ENCODE measurements around the gene FHOD1. TPM values are rescaled to one million over a fixed set of nuclear protein-coding genes. Genes with fewer than 3 reads are reported as not detected.

The FHOD1 gene
- total RNA-seq, 1 donor from 2014 or later, result 50.4 TPM

GRCh38 chr16:67184453-67184994, 62.8 kb downstream of the FHOD1 start:
- peaks cover 8% of the 10 kb centered on the region for H3K27me3 Mint-ChIP-seq
- H3K9me3 Mint-ChIP-seq, result no peaks in the 10 kb centered on the region
- ChIA-PET CTCF (interaction anchor here (0.7 to 2.1 kb wide), 9 partner anchors 8 to 230 kb away, joined by 3 to 15 read pairs (median 10); partner anchors contain the start of genes FBXL8 and TRADD), POLR2A (interaction anchor here (1.0 to 1.3 kb wide), 4 partner anchors 8 to 167 kb away, joined by 4 to 6 read pairs (median 4); partner anchors contain the start of genes E2F4, FBXL8, TMEM208 and TRADD)
- no peak overlapping the region for H3K27ac Mint-ChIP-seq
- ATAC-seq (ENCODE audit: low read depth) (no peak), DNase-seq (no peak)
- intact Hi-C loops (cut with micrococcal nuclease), result no loop called here
- H3K4me3 Mint-ChIP-seq, result peak overlapping the region; percentile 85
- no peaks in the 10 kb centered on the region for H3K36me3 Mint-ChIP-seq (ENCODE audit: low read depth)
- H3K4me1 Mint-ChIP-seq, result peaks cover 14% of the 10 kb centered on the region
- no peak for TF ChIP-seq CTCF (IDR thresholded peaks at IDR 0.05)

GRCh38 chr16:67183627-67184452, 63.4 kb downstream of the FHOD1 start, which contains the start of gene MATCAP1:
Gene MATCAP1, minus strand, starts transcription at chr16:67183963. Its CDS starts 3,353 bp downstream, at chr16:67180610.
- H3K27me3 Mint-ChIP-seq, result peaks cover 11% of the 10 kb centered on the region
- intact Hi-C loops (cut with micrococcal nuclease), result loop anchor here (1.0 to 2.0 kb wide), 5 partner anchors 8 to 155 kb away; partner anchors contain the start of genes CBFB, E2F4, FHOD1 and TMEM208
- H3K27ac Mint-ChIP-seq, result no peak within 1 kb of the TSS
- ChIA-PET CTCF (interaction anchor here (1.3 to 2.1 kb wide), 5 partner anchors 14 to 206 kb away, joined by 3 to 15 read pairs (median 10); partner anchors contain the start of genes FBXL8 and TRADD), POLR2A (interaction anchor here (0.6 to 1.8 kb wide), 7 partner anchors 8 to 156 kb away, joined by 3 to 19 read pairs (median 4); partner anchors contain the start of gene E2F4)
- H3K36me3 Mint-ChIP-seq (ENCODE audit: low read depth), result no peaks in the 10 kb centered on the region
- H3K4me1 Mint-ChIP-seq, result peaks cover 14% of the 10 kb centered on the region
- no peak for TF ChIP-seq CTCF (IDR thresholded peaks at IDR 0.05)
- H3K9me3 Mint-ChIP-seq, result no peaks in the 10 kb centered on the region
- H3K4me3 Mint-ChIP-seq, result peak within 1 kb of the TSS; percentile 85
- DNase-seq (peak; percentile 94), ATAC-seq (ENCODE audit: low read depth) (peak; percentile 96)

GRCh38 chr16:67183284-67183626, 64.0 kb downstream of the FHOD1 start:
- intact Hi-C loops (cut with micrococcal nuclease), result loop anchor here (1.0 to 2.0 kb wide), 5 partner anchors 9 to 154 kb away; partner anchors contain the start of genes CBFB, E2F4, FHOD1 and TMEM208
- DNase-seq (no peak), ATAC-seq (ENCODE audit: low read depth) (no peak)
- Mint-ChIP-seq H3K36me3 (ENCODE audit: low read depth) (no peaks in the 10 kb centered on the region), H3K27me3 (peaks cover 14% of the 10 kb centered on the region), H3K9me3 (no peaks in the 10 kb centered on the region), H3K4me3 (no peak overlapping the region), H3K27ac (no peak overlapping the region), H3K4me1 (peaks cover 14% of the 10 kb centered on the region)
- ChIA-PET CTCF (interaction anchor here (1.3 kb wide), 1 partner anchor 15 kb away, joined by 3 read pairs; no protein-coding TSS in a partner anchor), POLR2A (interaction anchor here (0.6 to 1.8 kb wide), 6 partner anchors 20 to 155 kb away, joined by 3 to 19 read pairs (median 4); no protein-coding TSS in a partner anchor)
- TF ChIP-seq CTCF (IDR thresholded peaks at IDR 0.05), result no peak

DNA sequence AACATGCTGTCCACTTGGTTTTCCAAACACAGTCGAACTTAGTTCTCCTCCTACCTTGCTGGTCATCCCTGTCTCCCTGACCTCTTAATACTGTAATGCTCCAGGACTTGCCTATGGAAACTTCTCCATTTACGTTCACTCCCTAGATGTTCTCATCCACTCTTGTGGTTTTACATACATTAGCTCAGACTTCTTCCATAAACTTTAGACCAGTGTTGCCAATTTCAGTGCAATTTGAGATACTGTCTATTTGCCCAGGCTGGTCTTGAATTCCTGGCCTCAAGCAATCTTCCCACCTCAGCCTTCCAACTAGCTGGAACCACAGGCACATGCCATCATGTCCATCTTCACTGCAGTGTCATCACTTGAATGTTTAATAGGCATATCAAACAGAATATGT, 65.0 kb downstream of the FHOD1 start:
- no peak for TF ChIP-seq CTCF (IDR thresholded peaks at IDR 0.05)
- Mint-ChIP-seq H3K9me3 (no peaks in the 10 kb centered on the region), H3K4me3 (no peak overlapping the region), H3K36me3 (ENCODE audit: low read depth) (no peaks in the 10 kb centered on the region), H3K4me1 (peaks cover 18% of the 10 kb centered on the region), H3K27ac (no peak overlapping the region), H3K27me3 (peaks cover 18% of the 10 kb centered on the region)
- ChIA-PET POLR2A (interaction anchor here (0.7 to 1.8 kb wide), 2 partner anchors 17 to 19 kb away, joined by 5 to 7 read pairs; no protein-coding TSS in a partner anchor), CTCF (no interaction called here)
- intact Hi-C loops (cut with micrococcal nuclease), result loop anchor here (2.0 kb wide), 1 partner anchor 45 kb away; the partner anchor contains the start of gene TMEM208
- ATAC-seq (ENCODE audit: low read depth), result no peak
- DNase-seq, result no peak

Data from activated B cell treated with CpG ODN at 0.5 μM for 24 hours (primary cell).